Subcutaneous adipose tissue (tissue), 4 donors: Measurements from ENCODE around the gene CDK2AP2. TPM values are rescaled to one million over a fixed set of nuclear protein-coding genes. Genes with fewer than 3 reads are reported as not detected.

Experiments used
- CTCF ChIP-seq: fragments of 450-650 bp; IDR thresholded peaks from one replicate; pipeline ENCODE4 v1.5.1; 2016; ENCODE audit warnings: low read depth, mild to moderate bottlenecking, control low read depth, antibody characterized with exemption, moderate library complexity
- total RNA-seq, 4 donors: library from RNA; depleted of rRNA; stranded (reverse); fragments of >200 nt; gene quantifications; one replicate each; pipeline ENCODE4 v1.1.0, GENCODE V29; 2016

CDK2AP2 gene
- total RNA-seq, 4 donors from 2014 or later = 21.2 to 33.2 (median 23.5) TPM

DNA sequence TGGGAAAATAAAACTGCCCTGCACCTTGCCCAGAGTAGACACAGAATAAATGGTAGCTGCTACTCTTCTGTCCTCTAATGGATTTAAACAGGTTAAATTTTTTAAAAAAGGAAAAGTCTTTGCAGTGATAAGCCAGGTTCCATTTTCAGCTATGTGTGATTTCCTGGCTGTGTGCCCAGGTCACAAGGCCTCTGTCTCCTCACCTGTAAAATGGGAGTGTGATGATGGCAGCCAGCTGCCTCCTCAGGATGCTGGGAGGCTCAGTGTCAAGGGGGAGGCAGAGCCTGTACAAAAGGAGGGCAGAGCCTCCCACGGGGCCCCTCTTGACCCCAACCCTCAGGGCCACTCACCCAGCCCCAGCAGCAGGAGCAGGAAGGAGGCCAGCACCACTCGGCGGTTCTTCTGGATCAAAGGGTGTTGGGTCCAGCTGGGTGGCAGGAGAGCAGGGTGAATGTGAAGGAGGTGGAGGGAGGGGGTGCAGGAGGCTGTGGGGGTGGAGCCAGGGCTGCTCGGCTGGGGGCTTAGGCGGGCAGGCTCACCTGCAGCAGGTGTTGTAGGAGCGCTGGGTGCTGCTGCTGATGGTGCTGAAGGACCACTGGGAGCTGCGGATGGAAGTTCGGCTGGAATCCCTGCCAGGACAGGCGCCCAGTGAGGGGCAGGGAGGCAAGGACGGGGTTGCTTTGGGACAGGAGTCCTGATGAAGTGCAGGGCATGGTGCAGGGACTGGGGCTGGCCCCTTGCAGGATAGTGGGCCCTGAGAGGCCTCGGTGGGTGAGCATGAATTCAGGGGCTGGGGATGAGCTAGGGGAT, 40.8 kb downstream of the CDK2AP2 start:
- no peak for TF ChIP-seq CTCF

DNA sequence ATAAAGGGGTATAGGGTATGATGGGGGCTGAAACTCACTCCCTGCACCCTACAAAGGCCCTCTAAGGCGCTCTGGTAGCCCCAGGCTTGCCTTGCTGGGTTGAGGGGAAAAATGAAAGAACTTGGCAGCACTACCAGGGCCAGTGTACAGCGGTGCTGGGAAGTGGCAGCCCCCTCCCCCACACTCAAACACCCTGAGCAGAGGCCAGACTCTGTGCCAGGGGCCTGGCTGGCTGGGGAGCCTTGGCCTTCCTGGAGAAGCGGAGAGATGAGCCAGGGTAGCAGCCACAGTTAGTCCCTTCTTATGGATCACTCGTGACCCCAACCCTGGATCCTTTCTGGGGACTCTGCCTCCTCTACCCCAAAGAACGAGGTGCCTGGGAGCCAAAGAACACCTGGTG, 41.6 kb downstream of the CDK2AP2 start:
- no peak for TF ChIP-seq CTCF

GRCh38 chr11:67465189-67465510, 42.8 kb downstream of the CDK2AP2 start:
- no peak for TF ChIP-seq CTCF

DNA sequence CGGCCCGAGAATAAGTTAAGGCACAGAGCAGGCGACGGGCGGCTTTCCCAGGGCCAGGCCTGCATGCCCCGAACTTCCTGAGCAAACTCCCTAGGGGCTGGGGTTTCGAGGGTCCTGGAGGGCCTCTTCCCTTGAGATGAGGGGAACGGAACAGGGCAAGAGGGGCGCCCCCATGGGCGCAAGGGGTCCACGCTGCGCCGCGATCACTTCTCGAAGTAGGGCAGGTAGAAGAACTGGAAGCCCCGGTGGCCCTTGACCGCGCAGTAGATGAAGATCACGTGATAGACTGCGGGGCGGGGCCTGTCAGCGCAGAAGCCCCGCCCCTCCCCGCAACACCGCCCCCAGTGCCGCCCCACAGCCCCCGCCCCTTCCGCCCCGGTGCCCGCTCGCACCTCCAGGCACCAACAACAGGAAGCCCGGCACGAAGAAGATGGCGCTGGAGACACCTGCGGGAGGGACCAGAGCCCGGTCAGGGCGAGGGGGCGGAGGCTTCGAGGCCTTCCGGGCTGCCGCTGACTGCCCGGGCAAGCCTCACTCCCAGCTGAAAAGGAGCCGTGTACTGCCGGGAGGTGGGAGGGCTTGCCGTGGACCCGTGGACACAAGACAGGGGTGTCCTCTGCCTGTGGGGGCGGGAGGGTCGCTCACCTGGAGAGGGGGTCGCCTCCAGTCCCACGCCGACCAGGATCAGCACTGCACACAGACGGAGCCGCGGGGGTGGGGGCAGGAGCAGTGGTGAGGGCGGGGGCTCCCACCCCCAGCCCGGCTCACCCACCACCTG, 43.4 kb downstream of the CDK2AP2 start:
- TF ChIP-seq CTCF = no peak

- no peak for TF ChIP-seq CTCF
Observed at GRCh38 chr11:67463680-67464410, 44.1 kb downstream of the CDK2AP2 start.

DNA sequence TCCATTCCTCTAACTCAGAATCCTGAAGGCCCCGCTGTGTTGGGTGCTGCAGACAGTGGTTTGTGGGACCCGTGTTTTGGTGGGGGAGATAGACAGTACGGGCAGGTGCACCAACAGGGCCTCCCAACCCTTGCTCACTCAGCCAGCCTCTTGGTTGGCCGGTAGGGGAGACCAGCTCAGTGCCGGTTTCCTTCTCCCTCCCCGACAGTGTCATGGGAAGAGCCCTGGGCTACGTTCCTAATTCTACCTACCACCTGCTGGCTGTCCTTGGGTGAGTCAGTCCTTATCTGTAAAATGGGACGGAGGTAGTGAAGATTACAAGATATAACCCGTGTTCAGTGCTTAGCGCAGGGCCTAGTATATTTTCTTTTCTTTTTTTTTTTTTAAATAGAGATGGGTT, 44.8 kb downstream of the CDK2AP2 start:
- TF ChIP-seq CTCF = no peak

DNA sequence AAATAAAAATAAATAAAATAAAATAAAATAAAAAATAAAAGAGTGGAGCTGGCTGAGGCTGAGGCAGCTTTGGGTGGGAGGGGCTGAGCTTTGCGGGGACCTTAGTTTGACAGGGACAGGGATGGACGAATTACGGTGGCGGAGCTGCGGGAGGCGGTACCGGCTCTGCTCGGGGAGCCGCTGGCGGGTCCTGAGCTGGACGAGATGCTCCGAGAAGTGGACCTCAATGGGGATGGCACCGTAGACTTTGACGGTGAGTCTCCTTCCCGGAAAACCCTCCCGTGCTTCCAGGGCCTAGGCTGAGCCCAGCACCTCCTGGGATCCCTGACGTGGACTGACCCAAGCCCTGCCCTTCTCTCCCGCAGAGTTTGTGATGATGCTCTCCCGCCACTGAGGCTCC, 49.7 kb downstream of the CDK2AP2 start:
- TF ChIP-seq CTCF = no peak
